GM19035 (cell line): Measurements from ENCODE around the gene ABHD12.
"Not testable (repeated sequence)": the region's sequence is repeated elsewhere in the genome, so short reads cannot be mapped to it uniquely, and the experiment has no call there.

Experiments used
- ATAC-seq: cut with Tn5 transposase; IDR thresholded peaks from one replicate; pipeline ENCODE4 v1.9.1; 2021; ENCODE audit not compliant: unreplicated experiment

Gene ABHD12

GRCh38 chr20:25323496-25324246 is 67.0 kb downstream of the ABHD12 start:
- no peak for ATAC-seq

- no peak for ATAC-seq
Observed at GRCh38 chr20:25321991-25322390, 68.6 kb downstream of the ABHD12 start.

GRCh38 chr20:25321262-25321831 is 69.3 kb downstream of the ABHD12 start:
- ATAC-seq: no peak

GRCh38 chr20:25320035-25320800 is 70.4 kb downstream of the ABHD12 start:
- no peak for ATAC-seq

GRCh38 chr20:25319241-25320034 is 71.2 kb downstream of the ABHD12 start:
- ATAC-seq: peak; percentile 3

- peak; percentile 92 for ATAC-seq
Observed at GRCh38 chr20:25318471-25319240, 72.0 kb downstream of the ABHD12 start.

- no peak for ATAC-seq
Observed at GRCh38 chr20:25317351-25318075, 73.1 kb downstream of the ABHD12 start.

GRCh38 chr20:25316506-25317190 is 74.0 kb downstream of the ABHD12 start:
- no peak for ATAC-seq

GRCh38 chr20:25315418-25316210 is 75.0 kb downstream of the ABHD12 start:
- ATAC-seq: no peak

- no peak for ATAC-seq
Observed at GRCh38 chr20:25314497-25315417, 75.9 kb downstream of the ABHD12 start.

GRCh38 chr20:25313593-25313992 is 77.0 kb downstream of the ABHD12 start:
- ATAC-seq: no peak

GRCh38 chr20:25312716-25313115 is 77.9 kb downstream of the ABHD12 start:
- not testable (repeated sequence) for ATAC-seq

- no peak for ATAC-seq
Observed at GRCh38 chr20:25310921-25311728, 79.5 kb downstream of the ABHD12 start.

- peak; percentile 88 for ATAC-seq
Observed at GRCh38 chr20:25310268-25310920, 80.2 kb downstream of the ABHD12 start.

GRCh38 chr20:25309395-25310267 is 81.0 kb downstream of the ABHD12 start:
- peak; percentile 2 for ATAC-seq
